HAP-1 (cell line): Measurements from ENCODE around the gene PSEN1.

ENCODE experiments used
- DNase-seq, 2 experiments: peaks; one replicate each; pipeline ENCODE4 v3.0.0-alpha.2; 2016 to 2020; ENCODE audit warnings: low spot score in 2 of 2
- H3K27me3 ChIP-seq: fragments of 250-450 bp; sonication (Bioruptor Pico); 2 replicates; pipeline ENCODE4 v1.5.1; 2020; ENCODE audit warnings: low read depth, mild to moderate bottlenecking, moderate library complexity
- H3K36me3 ChIP-seq: fragments of 250-450 bp; sonication (Bioruptor Pico); replicated peaks from 2 replicates; pipeline ENCODE4 v1.5.1; 2020; ENCODE audit warnings: mild to moderate bottlenecking
- H3K4me1 ChIP-seq: fragments of 250-450 bp; sonication (Bioruptor Pico); 2 replicates; pipeline ENCODE4 v1.5.1; 2020; ENCODE audit warnings: mild to moderate bottlenecking
- H3K4me3 ChIP-seq: fragments of 250-450 bp; sonication (Bioruptor Pico); 2 replicates; pipeline ENCODE4 v1.5.1; 2020; ENCODE audit warnings: mild to moderate bottlenecking, moderate library complexity
- H3K9me3 ChIP-seq: fragments of 250-450 bp; sonication (Bioruptor Pico); 2 replicates; pipeline ENCODE4 v1.5.1; 2020; ENCODE audit warnings: mild to moderate bottlenecking, moderate library complexity
- in situ Hi-C: fragments of 300-500 bp; cut with MboI; formaldehyde crosslinking; loops from 3 replicates; pipeline ENCODE4 v1.14.3; 2020; ENCODE audit warnings: low sequenced_read_pairs, inconsistent platforms, mixed read lengths

The PSEN1 gene

GRCh38 chr14:73241481-73242165 is 105.3 kb downstream of the PSEN1 start:
- H3K27me3 ChIP-seq = no peaks in the 10 kb centered on the region
- DNase-seq = no peak
- H3K36me3 ChIP-seq = no peaks in the 10 kb centered on the region
- H3K4me3 ChIP-seq = no peak overlapping the region
- in situ Hi-C loops = no loop called here
- H3K4me1 ChIP-seq = 0 out of 2 replicates have a peak, but pooled peaks cover 3% of the 10 kb centered on the region
- no peaks in the 10 kb centered on the region for H3K9me3 ChIP-seq

GRCh38 chr14:73242357-73242901 is 106.1 kb downstream of the PSEN1 start:
- Histone ChIP-seq H3K27me3 (no peaks in the 10 kb centered on the region), H3K4me1 (0 out of 2 replicates have a peak, but pooled peaks cover 3% of the 10 kb centered on the region)
- DNase-seq = no peak

GRCh38 chr14:73243341-73243740 is 107.0 kb downstream of the PSEN1 start:
- H3K4me1 ChIP-seq = 0 out of 2 replicates have a peak, but pooled peaks cover 3% of the 10 kb centered on the region
- H3K9me3 ChIP-seq = no peaks in the 10 kb centered on the region
- in situ Hi-C loops = no loop called here
- no peaks in the 10 kb centered on the region for H3K36me3 ChIP-seq
- no peaks in the 10 kb centered on the region for H3K27me3 ChIP-seq
- H3K4me3 ChIP-seq = no peak overlapping the region
- no peak for DNase-seq

More at GRCh38 chr14:73242357-73242901, 106.1 kb downstream of the PSEN1 start:
- in situ Hi-C loops = no loop called here
- Histone ChIP-seq H3K4me3 (no peak overlapping the region), H3K36me3 (no peaks in the 10 kb centered on the region), H3K9me3 (no peaks in the 10 kb centered on the region)

DNA sequence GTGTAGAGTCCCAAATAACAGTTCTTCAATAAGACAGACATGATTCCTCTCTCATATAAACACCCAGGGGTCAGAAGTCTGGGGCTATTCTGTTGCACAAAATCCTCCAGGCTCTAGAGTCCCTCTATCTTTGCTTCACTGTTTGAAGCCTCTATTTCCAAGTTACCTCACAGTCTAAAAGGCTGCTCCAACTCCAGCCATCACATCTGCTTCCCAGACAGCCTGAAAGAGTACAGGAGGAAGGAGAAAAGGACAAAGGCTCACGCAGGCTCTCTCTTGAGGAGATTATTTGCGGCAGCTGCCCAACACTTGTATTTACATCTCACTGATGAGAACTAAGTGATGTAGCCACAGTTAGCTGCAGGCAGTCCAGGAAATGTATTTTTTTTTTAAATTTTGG is 107.4 kb downstream of the PSEN1 start:
- Histone ChIP-seq H3K27me3 (no peaks in the 10 kb centered on the region), H3K9me3 (no peaks in the 10 kb centered on the region), H3K4me3 (no peak overlapping the region), H3K4me1 (0 out of 2 replicates have a peak, but pooled peaks cover 2% of the 10 kb centered on the region), H3K36me3 (no peaks in the 10 kb centered on the region)
- in situ Hi-C loops = no loop called here
- DNase-seq = no peak

- Histone ChIP-seq H3K4me1 (no peaks in the 10 kb centered on the region), H3K9me3 (no peaks in the 10 kb centered on the region), H3K4me3 (no peak overlapping the region), H3K36me3 (no peaks in the 10 kb centered on the region), H3K27me3 (no peaks in the 10 kb centered on the region)
- in situ Hi-C loops = no loop called here
- DNase-seq = no peak
Observed at GRCh38 chr14:73244541-73245290, 108.4 kb downstream of the PSEN1 start.

DNA sequence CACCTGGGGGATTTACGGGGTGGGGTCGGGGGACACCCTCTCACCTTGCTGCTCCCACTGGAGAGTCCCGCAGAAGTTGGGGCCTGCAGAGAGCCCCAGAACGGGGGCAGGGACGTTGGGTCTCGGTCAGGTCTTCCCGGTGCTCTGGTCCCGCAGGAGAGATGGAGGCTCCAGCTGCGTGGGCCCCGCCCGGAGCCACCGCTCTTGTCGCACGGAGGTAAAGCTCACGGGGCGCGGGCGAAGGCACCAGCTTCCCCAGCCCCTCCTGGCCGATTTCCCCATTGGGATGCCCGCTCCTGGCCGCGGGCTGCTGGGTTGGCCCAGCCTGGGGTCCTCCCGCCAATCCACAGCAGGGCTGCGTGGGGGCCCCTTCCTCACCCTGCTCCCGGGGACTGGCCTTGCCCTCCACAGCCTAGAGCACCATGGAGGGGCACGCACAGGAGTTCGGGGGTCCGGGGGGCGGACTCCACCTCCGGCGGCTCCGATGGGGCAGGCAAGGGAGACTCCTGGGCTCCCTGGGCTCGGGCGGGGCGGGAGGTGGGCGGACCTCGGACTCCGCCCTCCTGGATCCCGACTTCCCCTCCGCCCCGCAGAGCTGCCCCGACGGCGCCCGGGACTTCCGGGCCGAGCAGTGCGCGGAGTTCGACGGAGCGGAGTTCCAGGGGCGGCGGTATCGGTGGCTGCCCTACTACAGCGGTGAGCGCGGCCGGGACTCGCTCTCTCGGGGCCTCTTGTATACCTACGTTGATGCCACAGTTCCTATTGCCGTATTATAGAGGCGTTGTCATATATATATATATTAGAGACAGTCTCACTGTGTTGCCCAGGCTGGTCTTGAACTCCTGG is 109.4 kb downstream of the PSEN1 start:
- H3K27me3 ChIP-seq = no peaks in the 10 kb centered on the region
- no peaks in the 10 kb centered on the region; the same call in 1 of the 2 replicates for H3K36me3 ChIP-seq
- no peaks in the 10 kb centered on the region for H3K9me3 ChIP-seq
- peak in 1 of 2 experiments; percentile 54 for DNase-seq
- in situ Hi-C loops = no loop called here
- H3K4me1 ChIP-seq = no peaks in the 10 kb centered on the region
- peak overlapping the region; percentile 34 for H3K4me3 ChIP-seq

- H3K27me3 ChIP-seq = no peaks in the 10 kb centered on the region
- H3K4me3 ChIP-seq = peak overlapping the region; percentile 34; the same call in 1 of the 2 replicates
- no peaks in the 10 kb centered on the region; the same call in 1 of the 2 replicates for H3K36me3 ChIP-seq
- no peak for DNase-seq
- in situ Hi-C loops = no loop called here
- no peaks in the 10 kb centered on the region for H3K4me1 ChIP-seq
- no peaks in the 10 kb centered on the region for H3K9me3 ChIP-seq
Observed at GRCh38 chr14:73246387-73247150, 110.3 kb downstream of the PSEN1 start.

DNA sequence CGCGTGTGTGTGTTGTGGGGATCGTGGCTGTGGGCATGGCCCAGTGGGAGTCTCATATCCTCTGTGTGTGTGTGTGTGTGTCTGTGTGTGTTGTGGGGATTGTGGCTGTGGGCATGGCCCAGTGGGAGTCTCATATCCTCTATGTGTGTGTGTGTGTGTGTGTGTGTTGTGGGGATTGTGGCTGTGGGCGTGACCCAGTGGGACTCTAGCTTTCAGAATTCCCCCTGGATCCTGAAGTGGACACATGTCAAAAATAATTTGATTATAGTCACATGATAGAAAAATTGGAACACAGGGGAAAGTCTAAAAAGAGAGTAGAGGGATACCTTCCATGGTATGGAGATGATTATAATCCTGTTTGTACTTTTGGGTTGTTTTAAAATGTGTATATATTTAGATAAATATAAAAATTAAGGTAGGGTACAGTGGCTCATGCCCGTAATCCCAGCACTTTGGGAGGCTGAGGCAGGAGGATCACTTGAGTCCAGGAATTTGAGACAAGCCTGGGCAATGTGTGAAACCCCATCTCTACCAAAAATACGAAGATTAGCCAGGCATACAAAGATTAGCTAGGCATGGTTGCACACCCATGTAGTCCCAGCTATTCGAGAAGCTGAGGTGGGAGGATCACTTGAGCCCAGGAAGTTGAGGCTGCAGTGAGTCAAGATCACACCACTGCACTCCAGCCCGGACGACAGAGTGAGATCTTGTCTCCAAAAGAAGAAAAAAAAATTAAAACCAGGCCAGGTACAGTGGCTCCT is 112.0 kb downstream of the PSEN1 start:
- no peak for DNase-seq
- in situ Hi-C loops = no loop called here
- Histone ChIP-seq H3K36me3 (no peaks in the 10 kb centered on the region; the same call in 1 of the 2 replicates), H3K4me1 (no peaks in the 10 kb centered on the region), H3K4me3 (no peak overlapping the region), H3K9me3 (no peaks in the 10 kb centered on the region), H3K27me3 (no peaks in the 10 kb centered on the region)

- DNase-seq = no peak
- no peaks in the 10 kb centered on the region for H3K9me3 ChIP-seq
- in situ Hi-C loops = no loop called here
- no peaks in the 10 kb centered on the region for H3K27me3 ChIP-seq
- no peaks in the 10 kb centered on the region; the same call in 1 of the 2 replicates for H3K36me3 ChIP-seq
- no peaks in the 10 kb centered on the region for H3K4me1 ChIP-seq
- no peak overlapping the region for H3K4me3 ChIP-seq
Observed at GRCh38 chr14:73249108-73249507, 112.8 kb downstream of the PSEN1 start.

- no peaks in the 10 kb centered on the region for H3K9me3 ChIP-seq
- DNase-seq = no peak
- in situ Hi-C loops = no loop called here
- no peak overlapping the region for H3K4me3 ChIP-seq
- no peaks in the 10 kb centered on the region for H3K4me1 ChIP-seq
- H3K27me3 ChIP-seq = no peaks in the 10 kb centered on the region
- H3K36me3 ChIP-seq = no peaks in the 10 kb centered on the region; the same call in 1 of the 2 replicates
Observed at GRCh38 chr14:73249564-73250316, 113.4 kb downstream of the PSEN1 start.

DNA sequence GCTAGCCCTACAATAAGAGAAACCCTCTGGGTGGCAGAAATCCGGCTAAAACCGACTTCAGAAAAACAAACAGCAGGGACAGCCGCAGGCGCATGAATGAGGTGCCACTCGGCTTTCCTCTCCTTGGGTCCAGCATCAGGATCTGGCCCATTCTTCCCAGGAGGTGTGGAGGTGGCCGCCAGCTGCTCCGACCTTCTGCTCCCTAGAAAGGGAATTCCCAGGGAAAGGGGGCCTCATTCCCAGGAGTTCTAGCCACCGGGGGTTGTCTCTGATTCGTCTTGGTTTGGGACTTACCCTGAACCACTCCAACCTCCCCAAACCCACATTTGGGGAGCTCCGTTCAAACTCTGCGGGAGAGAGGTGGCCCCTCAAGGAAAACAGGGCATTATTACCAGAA is 114.0 kb downstream of the PSEN1 start:
- H3K36me3 ChIP-seq = no peaks in the 10 kb centered on the region; the same call in 1 of the 2 replicates
- in situ Hi-C loops = no loop called here
- H3K4me1 ChIP-seq = no peaks in the 10 kb centered on the region
- H3K27me3 ChIP-seq = no peaks in the 10 kb centered on the region
- no peak overlapping the region for H3K4me3 ChIP-seq
- H3K9me3 ChIP-seq = no peaks in the 10 kb centered on the region
- no peak for DNase-seq
